Medulla oblongata (tissue), 1 donor: ENCODE results near the gene LYSMD3.

Experiments
- DNase-seq: peaks from one replicate; pipeline ENCODE4 v3.0.0-alpha.2; 2015; ENCODE audit errors: extremely low spot score

The LYSMD3 gene

DNA sequence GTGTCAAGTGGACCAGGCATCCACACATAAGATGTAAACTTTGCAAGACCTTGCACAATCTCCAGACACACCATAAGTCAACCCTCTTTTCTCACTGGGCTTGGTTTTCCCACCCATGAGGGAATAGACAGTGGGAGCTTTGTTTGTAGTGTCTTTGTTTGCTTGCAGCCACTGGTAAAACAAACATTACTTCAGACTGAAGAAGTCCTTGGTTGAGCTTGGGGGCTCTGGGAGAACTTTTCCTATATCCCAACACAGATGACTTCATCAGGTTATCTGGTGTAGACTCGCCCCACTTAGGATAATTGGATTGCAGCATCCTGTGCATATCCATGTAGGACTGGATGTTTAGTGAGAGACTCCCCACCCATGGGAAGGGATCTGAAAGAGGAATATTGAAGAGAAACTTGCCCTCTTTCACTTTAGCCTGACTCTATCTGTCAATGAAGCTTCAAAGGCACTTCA lies 17.7 kb upstream of the LYSMD3 start:
- DNase-seq, result peak; percentile 14

DNA sequence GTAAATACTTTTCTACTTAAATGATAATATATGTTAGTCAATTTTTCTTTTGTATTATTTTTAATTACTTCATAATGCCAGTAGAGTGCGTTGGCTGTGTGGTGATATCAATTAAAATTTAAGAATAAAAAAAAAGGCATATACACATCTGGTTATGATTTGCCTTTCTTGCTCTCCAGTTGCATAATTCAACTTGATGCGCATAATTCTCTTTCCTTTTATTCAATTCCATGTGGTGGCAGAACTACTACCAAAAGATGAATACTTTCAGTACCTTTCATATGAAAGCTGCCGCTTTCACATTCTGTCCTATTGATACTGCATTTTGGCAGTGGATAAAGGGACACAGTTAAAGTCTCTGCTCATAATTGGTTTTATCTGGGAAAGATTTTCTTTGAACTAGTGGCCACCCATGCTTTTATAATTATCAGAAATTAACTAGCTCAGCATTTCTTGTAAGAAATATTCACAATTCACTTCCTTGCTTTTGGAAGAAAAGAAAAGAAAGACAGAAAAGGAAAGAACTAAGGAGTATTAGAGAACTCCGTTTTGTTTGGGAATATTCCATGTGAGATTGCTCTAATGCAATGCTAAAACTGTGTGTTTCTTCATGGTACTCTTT lies 16.9 kb upstream of the LYSMD3 start:
- DNase-seq, result no peak

DNA sequence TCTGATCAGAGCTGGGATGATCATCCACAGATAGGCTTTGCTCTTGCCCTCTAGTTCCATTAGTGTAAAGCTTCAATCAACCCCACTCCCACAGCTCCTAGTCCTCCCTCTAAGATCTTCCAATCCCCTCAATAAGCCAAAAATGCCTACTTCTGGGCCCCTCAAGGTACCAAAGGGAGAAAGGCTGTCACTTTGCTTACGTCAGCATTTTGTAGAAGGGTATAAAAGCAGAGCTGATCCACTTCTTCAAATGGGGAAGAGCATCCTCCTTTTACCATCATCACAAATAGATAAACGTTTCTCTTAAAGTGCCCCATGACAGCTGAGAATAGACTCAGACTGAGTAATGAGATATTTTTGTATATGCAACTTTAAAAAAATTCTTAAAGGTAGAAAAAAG lies 16.1 kb upstream of the LYSMD3 start:
- DNase-seq, result no peak

- DNase-seq, result no peak
Measured at GRCh38 chr5:90542827-90543519, 13.6 kb upstream of the LYSMD3 start.

- no peak for DNase-seq
Measured at GRCh38 chr5:90534922-90535321, 5.5 kb upstream of the LYSMD3 start.

- no peak for DNase-seq
Measured at GRCh38 chr5:90533794-90534193, 4.4 kb upstream of the LYSMD3 start.

DNA sequence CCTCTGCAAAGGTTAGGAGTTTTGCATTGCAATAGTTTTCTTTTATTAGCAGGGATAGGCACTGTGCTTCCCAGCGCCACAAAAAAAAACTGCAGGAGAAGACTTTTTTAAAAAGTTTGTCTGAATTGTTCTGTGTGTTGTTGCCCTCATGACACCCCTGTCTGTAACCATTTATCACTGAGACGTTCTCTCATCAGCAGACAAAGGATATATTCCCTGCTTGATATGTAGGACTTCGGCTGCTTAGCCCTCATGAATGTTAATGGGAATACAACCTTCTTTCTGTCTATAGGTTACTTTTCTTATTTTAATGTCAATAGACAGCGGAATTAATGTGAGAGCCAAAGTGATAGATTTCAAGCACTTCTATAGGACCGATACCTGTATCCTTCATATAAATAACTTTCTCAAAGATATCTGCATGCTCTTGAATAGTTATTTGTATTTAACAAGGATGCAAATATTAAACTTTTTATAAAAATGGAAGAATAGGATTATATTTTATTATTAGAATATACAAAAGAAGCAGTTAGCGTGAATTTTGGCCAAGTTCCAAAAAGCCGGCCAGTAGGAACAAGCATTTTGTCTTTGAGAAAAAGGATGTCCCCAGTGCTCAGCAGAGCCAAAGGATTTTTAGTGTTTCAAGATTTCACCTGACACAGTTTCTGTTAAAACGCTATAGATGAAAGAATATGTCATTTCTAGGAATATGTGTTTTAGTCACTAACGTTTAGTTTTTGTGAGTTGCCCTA lies 1.5 kb upstream of the LYSMD3 start:
- peak; percentile 29 for DNase-seq

- peak; percentile 94 for DNase-seq
Measured at GRCh38 chr5:90529939-90530677, 724 bp upstream of the LYSMD3 start.

- DNase-seq, result peak; percentile 64
Measured at GRCh38 chr5:90528601-90529193, 687 bp downstream of the LYSMD3 start.

DNA sequence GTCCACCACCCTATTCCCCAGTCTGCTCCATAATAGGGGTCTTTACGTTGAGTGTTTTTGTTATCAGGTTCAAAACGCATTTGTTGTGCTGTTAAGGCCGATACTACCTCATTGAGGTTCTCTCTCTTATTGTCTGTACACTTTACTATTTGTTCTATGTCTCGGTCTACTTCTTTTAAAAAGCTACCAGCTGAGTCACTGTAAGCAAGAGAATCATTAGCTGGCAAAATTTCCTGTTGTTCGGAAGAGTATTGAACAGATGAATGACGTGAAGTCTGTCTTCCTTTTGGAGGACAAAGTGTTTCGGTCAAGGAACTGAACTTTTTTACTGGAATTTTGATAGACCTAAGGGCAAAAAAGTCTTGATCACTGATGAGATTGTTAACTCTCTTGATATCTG lies 10.3 kb downstream of the LYSMD3 start:
- no peak for DNase-seq

DNA sequence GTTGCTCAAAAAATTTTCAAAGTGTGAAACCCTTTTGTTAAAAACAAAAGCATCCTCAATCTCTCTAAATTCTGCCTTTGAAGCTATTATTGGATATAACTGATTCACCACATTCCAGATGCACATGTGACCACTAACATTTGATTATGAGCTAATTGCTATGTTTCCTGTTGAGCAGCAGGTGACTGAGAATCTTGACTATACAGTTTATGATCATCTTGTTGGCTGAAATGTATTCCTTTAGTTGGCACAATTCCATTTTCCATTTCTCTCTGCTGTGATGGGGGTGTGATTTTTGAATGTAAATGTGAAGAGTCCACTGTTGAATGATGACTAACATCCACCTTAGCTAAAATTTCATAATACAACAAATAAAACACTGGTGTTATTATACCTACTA lies 10.7 kb downstream of the LYSMD3 start:
- no peak for DNase-seq

- DNase-seq, result no peak
Measured at GRCh38 chr5:90514520-90514919, 14.9 kb downstream of the LYSMD3 start.

DNA sequence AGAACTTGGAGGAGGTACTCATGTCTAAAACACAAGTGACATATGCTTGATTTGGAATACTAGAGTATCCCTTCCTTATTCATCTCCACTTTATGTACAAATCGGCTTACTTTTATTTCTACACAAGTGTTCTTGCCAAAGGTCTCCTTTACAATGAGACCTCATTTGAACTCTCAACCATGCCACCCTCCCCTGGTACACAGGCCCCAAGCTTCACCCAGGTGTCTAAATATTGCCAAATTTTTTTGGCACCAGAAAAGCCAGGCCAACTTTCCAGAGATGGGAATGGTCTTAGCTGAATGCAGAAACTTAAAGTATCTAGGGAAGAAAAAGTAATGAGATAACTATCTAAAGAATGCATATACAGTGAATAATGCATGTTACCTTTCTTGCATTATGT lies 18.9 kb downstream of the LYSMD3 start:
- no peak for DNase-seq

- no peak for DNase-seq
Measured at GRCh38 chr5:90506221-90506620, 23.2 kb downstream of the LYSMD3 start.

- DNase-seq, result no peak
Measured at GRCh38 chr5:90504743-90505142, 24.6 kb downstream of the LYSMD3 start.

DNA sequence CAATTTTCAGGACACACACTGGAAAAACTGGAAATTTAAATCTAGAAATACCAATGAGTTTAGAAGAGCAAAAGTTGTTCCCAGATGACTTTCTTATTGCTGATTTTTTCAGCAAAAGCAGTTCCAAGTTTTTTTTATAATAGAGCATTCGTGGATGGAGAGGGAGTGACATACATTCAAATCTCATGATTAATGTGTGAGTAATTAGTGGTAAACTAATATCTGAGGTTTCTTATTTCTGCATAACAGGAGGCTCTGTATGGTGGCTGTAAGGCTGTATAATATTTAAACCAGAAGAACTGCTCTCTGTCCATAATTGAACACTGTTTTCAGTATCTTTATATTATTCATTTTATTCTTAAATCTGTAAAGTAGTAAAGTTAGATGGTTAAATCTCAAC lies 25.8 kb downstream of the LYSMD3 start:
- DNase-seq, result no peak

GRCh38 chr5:90495146-90495545 lies 34.2 kb downstream of the LYSMD3 start:
- no peak for DNase-seq

DNA sequence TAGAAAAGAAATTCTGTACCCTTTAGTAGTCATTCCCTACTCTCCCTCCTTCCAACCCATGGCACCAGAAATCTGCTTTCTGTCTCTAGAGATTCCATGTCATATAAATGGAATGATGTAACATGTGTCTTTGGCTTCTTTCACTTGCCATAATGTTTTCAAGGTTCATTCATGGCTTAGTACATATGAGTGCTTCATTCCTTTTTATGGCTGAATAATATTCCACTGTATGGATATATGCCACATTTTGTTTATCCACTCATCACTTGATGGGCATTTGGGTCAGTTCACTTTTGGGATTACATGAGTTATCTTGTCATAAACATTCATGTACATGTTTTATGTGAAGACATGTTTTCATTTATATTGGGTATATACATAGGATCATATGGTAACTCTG lies 35.3 kb downstream of the LYSMD3 start:
- DNase-seq, result no peak

- DNase-seq, result no peak
Measured at GRCh38 chr5:90488791-90489190, 40.6 kb downstream of the LYSMD3 start.

DNA sequence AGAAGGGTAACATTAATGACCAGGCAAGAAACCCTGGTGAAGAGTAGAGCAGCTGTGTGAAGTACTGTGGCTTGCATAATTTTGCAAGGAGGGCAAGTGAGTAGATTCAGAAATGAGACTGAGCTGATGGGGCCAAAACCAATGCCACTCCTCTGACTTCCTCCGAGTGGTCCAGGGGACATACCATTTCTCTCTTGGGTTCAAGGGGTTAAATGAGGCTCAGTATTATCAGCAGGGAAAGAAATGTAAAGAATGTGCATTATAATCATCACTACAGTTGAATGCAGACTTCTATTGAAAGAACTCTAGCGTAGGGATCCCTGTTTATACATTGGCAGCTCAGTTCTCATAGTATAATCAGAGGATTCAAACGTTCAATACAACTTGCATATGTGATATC lies 44.8 kb downstream of the LYSMD3 start:
- DNase-seq, result no peak

DNA sequence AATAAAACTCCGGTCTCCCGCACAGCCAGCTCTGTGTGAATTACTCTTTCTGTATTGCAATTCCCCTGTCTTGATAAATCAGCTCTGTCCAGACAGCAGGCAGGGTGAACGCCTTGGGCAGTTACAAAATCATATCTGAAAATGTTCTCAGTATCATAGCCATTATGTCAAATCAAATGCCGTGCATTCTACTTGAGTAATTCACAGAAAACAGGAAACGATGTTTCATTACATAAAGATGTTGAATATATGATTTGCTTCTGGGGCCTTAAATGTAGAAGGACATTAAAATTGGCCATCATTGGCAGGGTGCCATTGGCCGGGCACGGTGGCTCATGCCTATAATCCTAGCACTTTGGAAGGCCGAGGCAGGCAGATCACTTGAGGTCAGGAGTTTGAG lies 46.2 kb downstream of the LYSMD3 start:
- DNase-seq, result no peak

DNA sequence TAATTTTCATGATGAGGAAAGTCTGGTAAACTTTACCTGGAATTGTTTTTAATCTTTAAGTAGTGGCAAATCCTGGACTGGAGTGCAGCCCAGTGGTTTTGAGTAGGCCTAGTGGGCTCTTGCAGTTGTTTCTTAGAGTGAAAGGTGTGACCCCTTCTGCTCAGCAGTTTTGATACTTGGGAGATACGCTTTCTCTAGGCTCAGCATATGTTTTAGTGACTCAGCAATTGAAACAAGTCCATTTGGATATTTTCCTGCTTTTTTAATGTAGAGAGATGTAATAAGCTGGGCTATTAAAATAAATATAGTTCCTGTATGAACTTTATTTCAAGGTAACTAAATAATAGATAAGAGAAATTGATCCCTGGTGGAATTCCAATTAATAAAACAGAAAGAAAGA lies 48.7 kb downstream of the LYSMD3 start:
- DNase-seq, result no peak
